Osteocyte (in vitro differentiated cells): ENCODE results near the gene WDR91. TPM values are rescaled to one million over a fixed set of nuclear protein-coding genes. Genes with fewer than 3 reads are reported as not detected.
A peak's percentile ranks its signal among the peaks of the same experiment; 100 is the strongest.

Experiments used
- DNase-seq: peaks from one replicate; pipeline ENCODE4 v3.0.0; 2021; ENCODE audit warnings: mixed read lengths; ENCODE audit not compliant: unreplicated experiment; ENCODE audit errors: extremely low spot score
- H3K27ac Mint-ChIP-seq: one replicate; pipeline ENCODE4 v1.8.0; 2021; ENCODE audit warnings: mild to moderate bottlenecking, mixed read lengths; ENCODE audit not compliant: unreplicated experiment
- H3K27me3 Mint-ChIP-seq: one replicate; pipeline ENCODE4 v1.8.0; 2021; ENCODE audit warnings: mixed read lengths; ENCODE audit not compliant: unreplicated experiment
- H3K36me3 Mint-ChIP-seq: one replicate; pipeline ENCODE4 v1.8.0; 2021; ENCODE audit warnings: mixed read lengths; ENCODE audit not compliant: unreplicated experiment
- H3K4me1 Mint-ChIP-seq: one replicate; pipeline ENCODE4 v1.8.0; 2021; ENCODE audit warnings: mixed read lengths; ENCODE audit not compliant: unreplicated experiment
- H3K4me3 Mint-ChIP-seq: one replicate; pipeline ENCODE4 v1.8.0; 2021; ENCODE audit warnings: mild to moderate bottlenecking, moderate library complexity, mixed read lengths; ENCODE audit not compliant: unreplicated experiment
- H3K9me3 Mint-ChIP-seq: one replicate; pipeline ENCODE4 v1.8.0; 2021; ENCODE audit warnings: mixed read lengths; ENCODE audit not compliant: unreplicated experiment
- total RNA-seq: library from RNA; stranded (reverse); gene quantifications from 2 replicates; pipeline ENCODE4 v1.2.1, GENCODE V29; 2021
- TF ChIP-seq, protein P1 (sequence below): fragments of 200-600 bp; sonication (generic); IDR thresholded peaks from 2 replicates; pipeline ENCODE4 v1.5.0; 2021; ENCODE audit warnings: antibody characterized with exemption, mild to moderate bottlenecking, moderate library complexity

The WDR91 gene
- total RNA-seq, 1 donor from 2014 or later, result 10.8 TPM

- H3K27ac Mint-ChIP-seq, result no peak overlapping the region
These were observed 48.8 kb downstream of the WDR91 start for GRCh38 chr7:135162382-135163001.

DNA sequence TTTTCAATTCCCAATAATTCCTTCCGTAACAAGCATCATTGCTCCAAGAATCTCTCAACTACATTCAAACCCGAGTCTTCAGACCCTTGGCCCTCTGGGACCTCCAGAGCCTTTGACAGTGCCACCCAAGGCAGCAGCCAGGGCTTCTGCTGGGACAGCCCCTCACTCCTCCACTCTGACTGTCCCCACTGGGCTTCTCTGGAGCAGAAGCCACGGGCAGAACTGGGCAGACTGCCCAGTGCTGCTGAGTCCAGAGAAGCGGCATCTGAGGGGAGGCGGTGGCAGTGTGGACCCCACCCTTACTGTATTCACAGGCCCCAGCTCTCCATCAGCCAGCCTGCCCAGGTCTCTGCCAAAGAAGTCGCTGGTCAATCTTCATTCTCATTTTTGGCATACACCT, 49.7 kb downstream of the WDR91 start:
- TF ChIP-seq, protein P1, sequence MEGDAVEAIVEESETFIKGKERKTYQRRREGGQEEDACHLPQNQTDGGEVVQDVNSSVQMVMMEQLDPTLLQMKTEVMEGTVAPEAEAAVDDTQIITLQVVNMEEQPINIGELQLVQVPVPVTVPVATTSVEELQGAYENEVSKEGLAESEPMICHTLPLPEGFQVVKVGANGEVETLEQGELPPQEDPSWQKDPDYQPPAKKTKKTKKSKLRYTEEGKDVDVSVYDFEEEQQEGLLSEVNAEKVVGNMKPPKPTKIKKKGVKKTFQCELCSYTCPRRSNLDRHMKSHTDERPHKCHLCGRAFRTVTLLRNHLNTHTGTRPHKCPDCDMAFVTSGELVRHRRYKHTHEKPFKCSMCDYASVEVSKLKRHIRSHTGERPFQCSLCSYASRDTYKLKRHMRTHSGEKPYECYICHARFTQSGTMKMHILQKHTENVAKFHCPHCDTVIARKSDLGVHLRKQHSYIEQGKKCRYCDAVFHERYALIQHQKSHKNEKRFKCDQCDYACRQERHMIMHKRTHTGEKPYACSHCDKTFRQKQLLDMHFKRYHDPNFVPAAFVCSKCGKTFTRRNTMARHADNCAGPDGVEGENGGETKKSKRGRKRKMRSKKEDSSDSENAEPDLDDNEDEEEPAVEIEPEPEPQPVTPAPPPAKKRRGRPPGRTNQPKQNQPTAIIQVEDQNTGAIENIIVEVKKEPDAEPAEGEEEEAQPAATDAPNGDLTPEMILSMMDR, result no peak
- no peaks in the 10 kb centered on the region for H3K27me3 Mint-ChIP-seq
- no peak overlapping the region for H3K4me3 Mint-ChIP-seq
- H3K36me3 Mint-ChIP-seq, result peaks cover 25% of the 10 kb centered on the region
- H3K4me1 Mint-ChIP-seq, result peaks cover 27% of the 10 kb centered on the region
- no peak for DNase-seq
- peaks cover 16% of the 10 kb centered on the region for H3K9me3 Mint-ChIP-seq
- no peak overlapping the region for H3K27ac Mint-ChIP-seq

More at GRCh38 chr7:135162382-135163001, 48.8 kb downstream of the WDR91 start:
- Mint-ChIP-seq H3K27me3 (no peaks in the 10 kb centered on the region), H3K36me3 (peaks cover 27% of the 10 kb centered on the region), H3K9me3 (peaks cover 10% of the 10 kb centered on the region), H3K4me1 (peaks cover 30% of the 10 kb centered on the region), H3K4me3 (no peak overlapping the region)
- TF ChIP-seq, protein P1, result no peak
- no peak for DNase-seq

- H3K36me3 Mint-ChIP-seq, result peaks cover 23% of the 10 kb centered on the region
- no peak for DNase-seq
- H3K27me3 Mint-ChIP-seq, result no peaks in the 10 kb centered on the region
- peaks cover 22% of the 10 kb centered on the region for H3K9me3 Mint-ChIP-seq
- H3K4me1 Mint-ChIP-seq, result peaks cover 27% of the 10 kb centered on the region
- H3K27ac Mint-ChIP-seq, result peak overlapping the region; percentile 25
- TF ChIP-seq, protein P1, result no peak
- no peak overlapping the region for H3K4me3 Mint-ChIP-seq
These were observed 50.3 kb downstream of the WDR91 start for GRCh38 chr7:135160858-135161653.

DNA sequence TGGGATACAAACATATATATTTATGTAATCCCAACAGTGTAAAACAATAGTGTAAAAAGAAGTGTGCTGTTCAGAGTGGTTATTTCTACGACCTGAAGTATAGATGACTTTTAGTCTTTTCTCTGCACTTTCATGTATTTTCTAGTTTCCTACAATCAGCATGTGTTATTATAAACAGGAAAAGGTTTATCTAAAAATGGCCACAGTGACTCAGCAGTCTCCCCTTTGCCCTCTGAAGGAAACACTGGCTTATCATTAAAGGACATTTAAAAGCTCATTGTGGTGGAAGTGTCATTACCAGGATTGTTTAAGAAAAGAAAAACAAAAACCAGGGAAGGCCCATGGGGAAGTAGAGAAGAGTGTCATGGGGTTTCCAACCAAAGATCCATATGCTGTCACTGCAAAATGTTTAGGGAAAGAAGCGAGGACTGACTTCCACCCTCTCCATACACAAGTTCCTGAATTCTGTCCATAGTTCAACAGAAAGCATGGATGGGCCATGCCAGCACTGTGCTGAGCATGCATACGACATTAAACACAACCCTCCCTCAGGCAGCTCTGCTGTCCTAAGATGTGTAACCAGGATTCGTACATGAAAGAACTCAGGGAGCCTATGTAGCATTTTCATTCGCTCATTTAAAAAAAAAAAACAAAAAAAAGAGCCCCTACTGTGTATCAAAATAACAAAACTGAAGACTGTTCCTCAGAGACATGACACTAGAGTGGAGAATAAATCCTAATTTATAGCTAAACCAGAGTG, 51.0 kb downstream of the WDR91 start:
- peak overlapping the region; percentile 29 for H3K27ac Mint-ChIP-seq
- no peak overlapping the region for H3K4me3 Mint-ChIP-seq
- peaks cover 16% of the 10 kb centered on the region for H3K36me3 Mint-ChIP-seq

More for the DNA sequence above, 51.0 kb downstream of the WDR91 start:
- Mint-ChIP-seq H3K27me3 (no peaks in the 10 kb centered on the region), H3K4me1 (peaks cover 27% of the 10 kb centered on the region), H3K9me3 (peaks cover 30% of the 10 kb centered on the region)
- TF ChIP-seq, protein P1, result no peak
- no peak for DNase-seq
